ENCODE results near the gene TAGAP. TPM values are rescaled to one million over a fixed set of nuclear protein-coding genes. Genes with fewer than 3 reads are reported as not detected.

Gene TAGAP
- total and polyA plus RNA-seq, 2 donors (not counting 1 experiment from before 2014, with no cell fraction given): 167 to 242 TPM

DNA sequence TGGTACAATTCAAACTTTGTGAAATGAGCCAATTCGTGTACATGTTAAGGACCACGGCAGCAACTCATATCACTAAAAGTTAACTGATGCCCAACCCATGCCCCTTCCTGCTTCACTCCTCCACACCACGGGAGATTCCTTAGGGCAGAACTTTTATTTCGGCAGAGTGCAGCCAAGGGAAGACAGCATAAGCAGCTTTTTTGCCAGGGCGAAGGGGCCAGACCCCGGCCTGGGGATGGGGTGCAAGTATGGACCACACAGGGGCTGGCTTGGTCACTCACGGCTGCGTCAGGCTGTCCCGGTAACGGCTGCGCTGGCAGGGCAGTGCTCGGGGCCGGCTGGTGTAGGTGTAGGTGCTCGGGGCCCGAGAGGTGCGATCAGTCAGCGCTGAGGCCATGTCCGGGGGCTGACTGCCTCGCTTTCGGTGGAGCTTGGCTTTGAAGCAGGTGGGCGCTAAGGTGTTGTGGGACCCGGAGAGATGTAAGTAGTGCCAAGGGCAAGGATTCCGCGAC, 45.6 kb downstream of the TAGAP start:
- Mint-ChIP-seq H3K4me3 (peak overlapping the region; percentile 97), H3K9me3 (ENCODE audit: insufficient read depth) (no peaks in the 10 kb centered on the region), H3K27me3 (no peaks in the 10 kb centered on the region), H3K4me1 (peaks cover 20% of the 10 kb centered on the region), H3K27ac (peak overlapping the region; percentile 93)
- CTCF ChIA-PET: interaction anchor here (0.6 to 25.2 kb wide), 9 partner anchors 8 to 180 kb away, joined by 3 to 728 read pairs (median 4); partner anchors contain the start of gene EZR
- Histone ChIP-seq H3K4me1 (ENCODE audit: control insufficient read depth in 2 of 2, insufficient read depth in 2 of 2, low read length in 2 of 2) (peaks cover 11 to 17% of the 10 kb centered on the region in 2 donors), H3K9me3 (ENCODE audit: control extremely low read depth in 1 of 3, control insufficient read depth in 2 of 3, insufficient read depth in 1 of 3, low read length in 2 of 3) (no peaks in the 10 kb centered on the region), H3K79me2 (ENCODE audit: control insufficient read depth, insufficient read depth, low read length) (peaks cover 30% of the 10 kb centered on the region), H4K20me1 (ENCODE audit: control insufficient read depth, insufficient read depth, low read length, poor library complexity, severe bottlenecking) (no peaks in the 10 kb centered on the region), H3K9ac (ENCODE audit: low read length) (peak overlapping the region; percentile 88), H3K4me2 (replicated peaks; ENCODE audit: low read depth, low read length, poor library complexity, severe bottlenecking) (peak overlapping the region; percentile 84), H2AFZ (ENCODE audit: insufficient read depth, low read depth, low read length, poor library complexity, severe bottlenecking) (peak overlapping the region; percentile 97), H3K27ac (ENCODE audit: low read length in 2 of 2) (peak overlapping the region; percentile 60 to 63), H3K27me3 (replicated peaks in 1 of 4; ENCODE audit: control extremely low read depth in 1 of 4, control insufficient read depth in 3 of 4, insufficient read depth in 4 of 4, low read length in 3 of 4) (no peaks in the 10 kb centered on the region), H3K4me3 (ENCODE audit: control extremely low read depth in 1 of 5, extremely low read depth in 1 of 5, insufficient read depth in 1 of 5, low read depth in 2 of 5, low read length in 4 of 5) (peak overlapping the region; percentile 47 to 95 (median 86)), H3K36me3 (replicated peaks in 1 of 2; ENCODE audit: control extremely low read depth in 1 of 2, control insufficient read depth in 1 of 2, extremely low read depth in 1 of 2, insufficient read depth in 2 of 2, low read length in 1 of 2) (peaks cover 0 to 1% of the 10 kb centered on the region in 2 experiments)
- DNase-seq: no peak
- ATAC-seq (ENCODE audit: low read depth): peak; percentile 25
- POLR2A ChIA-PET: interaction anchor here (0.6 to 1.7 kb wide), 8 partner anchors 11 to 355 kb away, joined by 3 to 5 read pairs (median 4); partner anchors contain the start of gene DYNLT1
- TF ChIP-seq EZH2 (IDR thresholded peaks at IDR 0.05; ENCODE audit: borderline replicate concordance, insufficient read depth, low read depth, low read length, poor library complexity, severe bottlenecking): no peak
- TF ChIP-seq, protein P1, sequence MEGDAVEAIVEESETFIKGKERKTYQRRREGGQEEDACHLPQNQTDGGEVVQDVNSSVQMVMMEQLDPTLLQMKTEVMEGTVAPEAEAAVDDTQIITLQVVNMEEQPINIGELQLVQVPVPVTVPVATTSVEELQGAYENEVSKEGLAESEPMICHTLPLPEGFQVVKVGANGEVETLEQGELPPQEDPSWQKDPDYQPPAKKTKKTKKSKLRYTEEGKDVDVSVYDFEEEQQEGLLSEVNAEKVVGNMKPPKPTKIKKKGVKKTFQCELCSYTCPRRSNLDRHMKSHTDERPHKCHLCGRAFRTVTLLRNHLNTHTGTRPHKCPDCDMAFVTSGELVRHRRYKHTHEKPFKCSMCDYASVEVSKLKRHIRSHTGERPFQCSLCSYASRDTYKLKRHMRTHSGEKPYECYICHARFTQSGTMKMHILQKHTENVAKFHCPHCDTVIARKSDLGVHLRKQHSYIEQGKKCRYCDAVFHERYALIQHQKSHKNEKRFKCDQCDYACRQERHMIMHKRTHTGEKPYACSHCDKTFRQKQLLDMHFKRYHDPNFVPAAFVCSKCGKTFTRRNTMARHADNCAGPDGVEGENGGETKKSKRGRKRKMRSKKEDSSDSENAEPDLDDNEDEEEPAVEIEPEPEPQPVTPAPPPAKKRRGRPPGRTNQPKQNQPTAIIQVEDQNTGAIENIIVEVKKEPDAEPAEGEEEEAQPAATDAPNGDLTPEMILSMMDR (IDR thresholded peaks at IDR 0.05): no peak
- intact Hi-C loops (cut with micrococcal nuclease): no loop called here
- 2% methylated on average over 24 of the region's 24 CpGs for WGBS (ENCODE audit: insufficient coverage)

DNA sequence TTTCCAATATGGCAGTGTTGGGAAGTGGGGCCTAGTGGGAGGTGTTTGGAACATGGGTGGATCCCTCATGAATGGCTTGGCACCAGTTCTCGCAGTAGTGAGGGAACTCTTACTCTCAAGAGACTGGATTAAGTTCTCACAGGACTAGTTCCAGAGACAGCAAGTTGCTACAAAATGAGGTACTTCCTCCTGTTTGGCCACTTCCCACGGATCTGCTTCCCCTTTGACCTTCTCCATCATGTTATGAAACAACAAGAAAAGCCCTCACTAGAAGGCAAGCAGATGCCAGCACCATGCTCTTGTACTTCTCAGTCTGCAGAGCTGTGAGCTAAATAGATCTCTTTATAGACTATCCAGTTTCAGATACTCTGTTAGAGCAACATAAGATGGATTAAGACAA, 47.9 kb downstream of the TAGAP start:
- Histone ChIP-seq H2AFZ (ENCODE audit: insufficient read depth, low read depth, low read length, poor library complexity, severe bottlenecking) (no peak overlapping the region), H3K4me1 (ENCODE audit: control insufficient read depth in 2 of 2, insufficient read depth in 2 of 2, low read length in 2 of 2) (peaks cover 11 to 17% of the 10 kb centered on the region in 2 donors), H3K9me3 (ENCODE audit: control extremely low read depth in 1 of 3, control insufficient read depth in 2 of 3, insufficient read depth in 1 of 3, low read length in 2 of 3) (no peaks in the 10 kb centered on the region), H3K79me2 (ENCODE audit: control insufficient read depth, insufficient read depth, low read length) (peaks cover 9% of the 10 kb centered on the region), H4K20me1 (ENCODE audit: control insufficient read depth, insufficient read depth, low read length, poor library complexity, severe bottlenecking) (no peaks in the 10 kb centered on the region), H3K9ac (ENCODE audit: low read length) (no peak overlapping the region), H3K4me3 (ENCODE audit: control extremely low read depth in 1 of 5, extremely low read depth in 1 of 5, insufficient read depth in 1 of 5, low read depth in 2 of 5, low read length in 4 of 5) (no peak overlapping the region), H3K27ac (ENCODE audit: low read length in 2 of 2) (no peak overlapping the region), H3K4me2 (replicated peaks; ENCODE audit: low read depth, low read length, poor library complexity, severe bottlenecking) (no peak overlapping the region), H3K27me3 (replicated peaks in 1 of 4; ENCODE audit: control extremely low read depth in 1 of 4, control insufficient read depth in 3 of 4, insufficient read depth in 4 of 4, low read length in 3 of 4) (no peaks in the 10 kb centered on the region), H3K36me3 (replicated peaks in 1 of 2; ENCODE audit: control extremely low read depth in 1 of 2, control insufficient read depth in 1 of 2, extremely low read depth in 1 of 2, insufficient read depth in 2 of 2, low read length in 1 of 2) (peaks cover 0 to under 1% of the 10 kb centered on the region in 2 experiments)
- intact Hi-C loops (cut with micrococcal nuclease): no loop called here
- DNase-seq: no peak
- WGBS (ENCODE audit: insufficient coverage): 80% methylated on average over 2 of the region's 2 CpGs
- ChIA-PET POLR2A (no interaction called here), CTCF (interaction anchor here (1.1 kb wide), 1 partner anchor 152 kb away, joined by 3 read pairs; no protein-coding TSS in a partner anchor)
- Mint-ChIP-seq H3K9me3 (ENCODE audit: insufficient read depth) (no peaks in the 10 kb centered on the region), H3K4me1 (peaks cover 18% of the 10 kb centered on the region), H3K27ac (no peak overlapping the region), H3K4me3 (no peak overlapping the region), H3K27me3 (no peaks in the 10 kb centered on the region)
- TF ChIP-seq, protein P1 (IDR thresholded peaks at IDR 0.05): no peak
- no peak for TF ChIP-seq EZH2 (IDR thresholded peaks at IDR 0.05; ENCODE audit: borderline replicate concordance, insufficient read depth, low read depth, low read length, poor library complexity, severe bottlenecking)
- ATAC-seq (ENCODE audit: low read depth): no peak
